ENCODE measurements around the gene TMEM100.

Gene TMEM100

DNA sequence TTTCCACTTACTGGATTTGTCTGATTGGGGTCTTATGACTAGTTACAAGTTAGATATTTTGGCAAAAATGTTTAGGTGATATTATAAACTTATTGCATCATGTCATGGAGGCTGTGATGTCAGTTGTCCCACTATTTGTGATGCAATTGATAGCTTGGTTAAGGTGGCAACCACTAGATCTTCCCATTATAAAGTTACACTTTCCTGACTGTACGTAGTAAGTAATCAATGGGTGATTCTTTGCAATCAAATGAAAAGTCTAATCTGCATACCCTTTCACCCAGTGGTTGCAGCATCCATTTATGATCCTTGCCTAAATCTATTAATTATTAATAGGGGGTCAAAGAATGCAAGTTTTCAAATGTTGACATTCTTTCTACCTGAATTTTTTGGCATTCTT, 23.8 kb upstream of the TMEM100 start:
- H3K79me2 ChIP-seq (ENCODE audit: insufficient read depth, low read length) = peaks cover 4% of the 10 kb centered on the region; the same call in 1 of the 2 replicates
- DNase-seq = no peak
- H3K9me3 ChIP-seq (ENCODE audit: insufficient read depth, low read length, severe bottlenecking) = no peaks in the 10 kb centered on the region
- H3K27me3 ChIP-seq (ENCODE audit: insufficient read depth, low read length, poor library complexity) = peaks cover 3% of the 10 kb centered on the region
- H3K9ac ChIP-seq (ENCODE audit: low read depth, low read length) = no peak overlapping the region
- H3K36me3 ChIP-seq (ENCODE audit: insufficient read depth, low read length) = peaks cover 3% of the 10 kb centered on the region; the same call in 1 of the 2 replicates
- peaks cover 9% of the 10 kb centered on the region for H3K4me1 ChIP-seq (ENCODE audit: insufficient read depth, low read length)
- H4K20me1 ChIP-seq (ENCODE audit: insufficient read depth, low read length) = no peaks in the 10 kb centered on the region
- H3K27ac ChIP-seq (ENCODE audit: low read length) = no peak overlapping the region
- ATAC-seq (ENCODE audit: insufficient read depth, low read depth) = no peak
- no peak overlapping the region for H3K4me3 ChIP-seq (ENCODE audit: low read depth in 1 of 2, low read length in 2 of 2)
- H2AFZ ChIP-seq (ENCODE audit: low read depth, low read length) = no peak overlapping the region
- H3K4me2 ChIP-seq (ENCODE audit: insufficient read depth, low read length) = no peak overlapping the region
- TF ChIP-seq, protein P1, sequence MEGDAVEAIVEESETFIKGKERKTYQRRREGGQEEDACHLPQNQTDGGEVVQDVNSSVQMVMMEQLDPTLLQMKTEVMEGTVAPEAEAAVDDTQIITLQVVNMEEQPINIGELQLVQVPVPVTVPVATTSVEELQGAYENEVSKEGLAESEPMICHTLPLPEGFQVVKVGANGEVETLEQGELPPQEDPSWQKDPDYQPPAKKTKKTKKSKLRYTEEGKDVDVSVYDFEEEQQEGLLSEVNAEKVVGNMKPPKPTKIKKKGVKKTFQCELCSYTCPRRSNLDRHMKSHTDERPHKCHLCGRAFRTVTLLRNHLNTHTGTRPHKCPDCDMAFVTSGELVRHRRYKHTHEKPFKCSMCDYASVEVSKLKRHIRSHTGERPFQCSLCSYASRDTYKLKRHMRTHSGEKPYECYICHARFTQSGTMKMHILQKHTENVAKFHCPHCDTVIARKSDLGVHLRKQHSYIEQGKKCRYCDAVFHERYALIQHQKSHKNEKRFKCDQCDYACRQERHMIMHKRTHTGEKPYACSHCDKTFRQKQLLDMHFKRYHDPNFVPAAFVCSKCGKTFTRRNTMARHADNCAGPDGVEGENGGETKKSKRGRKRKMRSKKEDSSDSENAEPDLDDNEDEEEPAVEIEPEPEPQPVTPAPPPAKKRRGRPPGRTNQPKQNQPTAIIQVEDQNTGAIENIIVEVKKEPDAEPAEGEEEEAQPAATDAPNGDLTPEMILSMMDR (IDR thresholded peaks at IDR 0.05; ENCODE audit: borderline replicate concordance, extremely low read depth, low read length, poor library complexity, severe bottlenecking) = no peak
- TF ChIP-seq EZH2 (IDR thresholded peaks at IDR 0.05; ENCODE audit: borderline replicate concordance, low read depth, low read length, severe bottlenecking) = no peak

DNA sequence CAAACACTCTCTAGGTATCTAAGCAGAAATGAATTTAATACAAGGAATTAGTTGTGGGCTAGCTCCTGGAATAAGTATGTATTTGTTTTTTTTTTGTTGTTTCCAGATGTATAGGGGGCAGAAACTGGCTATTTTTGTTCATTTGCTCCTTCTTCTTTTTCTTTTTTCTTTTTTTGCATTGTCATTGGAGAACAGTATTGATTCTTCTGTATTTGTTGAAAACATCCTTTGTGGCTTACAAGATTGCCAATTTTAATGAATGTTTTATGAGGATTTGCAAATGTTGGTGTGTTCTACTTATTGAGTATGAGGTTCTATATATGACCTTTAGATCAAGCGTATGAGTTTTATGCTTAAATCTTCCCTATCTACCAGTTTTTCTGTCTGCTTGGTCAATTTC, 22.6 kb upstream of the TMEM100 start:
- H3K4me2 ChIP-seq (ENCODE audit: insufficient read depth, low read length) = no peak overlapping the region
- H3K79me2 ChIP-seq (ENCODE audit: insufficient read depth, low read length) = no peaks in the 10 kb centered on the region
- peaks cover 3% of the 10 kb centered on the region for H3K27me3 ChIP-seq (ENCODE audit: insufficient read depth, low read length, poor library complexity)
- H3K4me3 ChIP-seq (ENCODE audit: low read depth in 1 of 2, low read length in 2 of 2) = no peak overlapping the region
- no peak overlapping the region for H2AFZ ChIP-seq (ENCODE audit: low read depth, low read length)
- H3K9ac ChIP-seq (ENCODE audit: low read depth, low read length) = no peak overlapping the region
- DNase-seq = no peak
- H4K20me1 ChIP-seq (ENCODE audit: insufficient read depth, low read length) = no peaks in the 10 kb centered on the region
- no peaks in the 10 kb centered on the region for H3K36me3 ChIP-seq (ENCODE audit: insufficient read depth, low read length)
- no peak overlapping the region for H3K27ac ChIP-seq (ENCODE audit: low read length)
- no peak for TF ChIP-seq EZH2 (IDR thresholded peaks at IDR 0.05; ENCODE audit: borderline replicate concordance, low read depth, low read length, severe bottlenecking)
- no peak for ATAC-seq (ENCODE audit: insufficient read depth, low read depth)
- H3K9me3 ChIP-seq (ENCODE audit: insufficient read depth, low read length, severe bottlenecking) = no peaks in the 10 kb centered on the region
- H3K4me1 ChIP-seq (ENCODE audit: insufficient read depth, low read length) = peaks cover 3% of the 10 kb centered on the region

DNA sequence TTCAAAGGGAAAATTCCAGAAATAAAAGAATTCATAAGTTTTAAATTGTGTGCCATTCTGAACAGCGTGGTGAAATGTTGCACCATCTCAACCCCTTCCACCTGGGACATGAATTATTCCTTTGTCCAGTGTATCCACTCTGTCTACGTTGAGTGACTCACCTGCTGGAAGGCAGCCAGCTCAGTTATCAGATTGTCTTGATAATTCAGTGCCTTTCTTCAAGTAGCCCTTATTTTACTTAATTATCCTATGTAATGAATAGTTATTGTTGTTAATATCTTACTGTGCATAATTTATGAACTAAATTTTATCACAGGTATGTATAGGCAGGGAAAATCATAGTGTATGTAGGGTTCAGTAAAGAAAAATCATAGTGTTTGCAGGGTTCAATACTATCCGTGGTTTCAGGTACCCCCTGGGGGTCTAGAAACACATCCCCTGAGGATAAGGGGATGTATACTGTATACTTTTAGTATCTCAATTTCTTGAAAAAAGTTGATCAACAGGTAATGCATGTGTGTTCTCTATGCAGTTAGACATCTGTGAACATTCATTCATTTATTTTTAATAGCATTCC, 20.5 kb upstream of the TMEM100 start:
- Histone ChIP-seq H3K27ac (ENCODE audit: low read length) (no peak overlapping the region), H3K4me1 (ENCODE audit: insufficient read depth, low read length) (no peaks in the 10 kb centered on the region), H4K20me1 (ENCODE audit: insufficient read depth, low read length) (no peaks in the 10 kb centered on the region), H3K4me3 (ENCODE audit: low read depth in 1 of 2, low read length in 2 of 2) (no peak overlapping the region), H3K36me3 (ENCODE audit: insufficient read depth, low read length) (no peaks in the 10 kb centered on the region), H3K9me3 (ENCODE audit: insufficient read depth, low read length, severe bottlenecking) (no peaks in the 10 kb centered on the region), H3K79me2 (ENCODE audit: insufficient read depth, low read length) (no peaks in the 10 kb centered on the region), H3K4me2 (ENCODE audit: insufficient read depth, low read length) (no peak overlapping the region), H3K9ac (ENCODE audit: low read depth, low read length) (no peak overlapping the region), H2AFZ (ENCODE audit: low read depth, low read length) (no peak overlapping the region), H3K27me3 (ENCODE audit: insufficient read depth, low read length, poor library complexity) (peaks cover 3% of the 10 kb centered on the region)
- no peak for DNase-seq
- no peak for ATAC-seq (ENCODE audit: insufficient read depth, low read depth)
- no peak for TF ChIP-seq EZH2 (IDR thresholded peaks at IDR 0.05; ENCODE audit: borderline replicate concordance, low read depth, low read length, severe bottlenecking)
- TF ChIP-seq, protein P1 (IDR thresholded peaks at IDR 0.05; ENCODE audit: borderline replicate concordance, extremely low read depth, low read length, poor library complexity, severe bottlenecking) = no peak

DNA sequence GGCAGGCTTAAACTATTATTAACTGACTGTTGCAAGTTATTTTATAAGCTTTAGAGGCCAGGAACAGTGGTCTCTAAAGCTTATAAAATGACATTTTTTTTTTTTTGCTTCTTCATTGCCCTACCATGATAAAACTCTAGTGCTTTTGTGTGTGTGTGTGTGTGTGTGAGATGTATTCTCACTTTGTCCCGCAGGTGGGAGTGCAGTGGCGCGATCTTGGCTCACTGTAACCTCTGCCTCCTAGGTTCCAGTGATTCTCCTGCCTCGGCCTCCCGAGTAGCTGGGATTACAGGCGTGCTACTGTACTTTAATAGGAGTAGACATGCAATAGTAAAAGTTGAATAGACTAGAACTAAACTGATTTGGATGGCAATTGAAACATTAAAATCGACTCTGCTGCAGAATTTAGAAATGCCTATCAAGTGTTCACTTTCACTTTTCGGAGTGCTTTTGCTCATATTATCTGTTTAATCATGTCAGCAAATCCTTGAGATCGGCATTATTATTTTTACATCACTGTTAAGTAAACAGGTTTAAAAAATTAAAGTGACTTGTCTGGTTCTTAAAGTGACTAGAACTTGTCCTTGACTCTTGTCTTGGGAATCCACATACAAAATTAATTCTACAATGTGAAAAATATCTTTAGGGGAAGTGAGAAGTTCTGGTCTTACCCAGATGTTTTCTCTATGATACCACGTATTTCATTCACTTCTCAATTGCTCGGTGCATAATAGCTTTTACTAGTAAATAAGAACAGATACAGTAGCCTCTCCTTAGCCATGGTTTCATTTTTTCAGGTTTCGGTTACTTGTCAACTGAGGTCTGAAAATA, 19.8 kb upstream of the TMEM100 start:
- H3K9me3 ChIP-seq (ENCODE audit: insufficient read depth, low read length, severe bottlenecking) = no peaks in the 10 kb centered on the region
- H3K4me1 ChIP-seq (ENCODE audit: insufficient read depth, low read length) = no peaks in the 10 kb centered on the region
- ATAC-seq (ENCODE audit: insufficient read depth, low read depth) (no peak), DNase-seq (no peak)
- H3K36me3 ChIP-seq (ENCODE audit: insufficient read depth, low read length) = no peaks in the 10 kb centered on the region
- H3K79me2 ChIP-seq (ENCODE audit: insufficient read depth, low read length) = no peaks in the 10 kb centered on the region
- TF ChIP-seq, protein P1 (IDR thresholded peaks at IDR 0.05; ENCODE audit: borderline replicate concordance, extremely low read depth, low read length, poor library complexity, severe bottlenecking) = no peak
- no peak for TF ChIP-seq EZH2 (IDR thresholded peaks at IDR 0.05; ENCODE audit: borderline replicate concordance, low read depth, low read length, severe bottlenecking)
- H3K4me3 ChIP-seq (ENCODE audit: low read depth in 1 of 2, low read length in 2 of 2) = no peak overlapping the region
- no peak overlapping the region for H3K4me2 ChIP-seq (ENCODE audit: insufficient read depth, low read length)
- H2AFZ ChIP-seq (ENCODE audit: low read depth, low read length) = no peak overlapping the region
- H4K20me1 ChIP-seq (ENCODE audit: insufficient read depth, low read length) = no peaks in the 10 kb centered on the region
- H3K27ac ChIP-seq (ENCODE audit: low read length) = no peak overlapping the region
- peaks cover 3% of the 10 kb centered on the region for H3K27me3 ChIP-seq (ENCODE audit: insufficient read depth, low read length, poor library complexity)
- no peak overlapping the region for H3K9ac ChIP-seq (ENCODE audit: low read depth, low read length)

All from DND-41 (cell line).